ENCODE data around the gene DEUP1. TPM values are rescaled to one million over a fixed set of nuclear protein-coding genes. Genes with fewer than 3 reads are reported as not detected.

The DEUP1 gene
- total RNA-seq, 6 donors from 2014 or later, result 1.0 to 3.1 TPM; not detected in 4

GRCh38 chr11:93396316-93396715 is 65.8 kb downstream of the DEUP1 start:
- 70 to 76% methylated on average over 3 of the region's 3 CpGs for WGBS, 2 donors
- ATAC-seq (ENCODE audit: low FRiP score in 2 of 2), result no peak
- H3K27me3 ChIP-seq, result no peaks in the 10 kb centered on the region
- no peaks in the 10 kb centered on the region for H3K36me3 ChIP-seq
- no peaks in the 10 kb centered on the region for H3K9me3 ChIP-seq
- H3K4me3 ChIP-seq, result no peak overlapping the region
- H3K27ac ChIP-seq, result no peak overlapping the region
- H3K4me1 ChIP-seq, result no peaks in the 10 kb centered on the region
- no peak for TF ChIP-seq POLR2AphosphoS5 (IDR thresholded peaks at IDR 0.05)
- TF ChIP-seq EP300 (IDR thresholded peaks at IDR 0.05), result no peak
- no peak for TF ChIP-seq POLR2A (IDR thresholded peaks at IDR 0.05)
- DNase-seq, result no peak

- Histone ChIP-seq H3K4me1 (no peaks in the 10 kb centered on the region), H3K9me3 (no peaks in the 10 kb centered on the region), H3K36me3 (no peaks in the 10 kb centered on the region), H3K27me3 (no peaks in the 10 kb centered on the region), H3K4me3 (no peak overlapping the region), H3K27ac (no peak overlapping the region)
- ATAC-seq (ENCODE audit: low FRiP score in 2 of 2) (no peak), DNase-seq (no peak)
- TF ChIP-seq POLR2AphosphoS5 (IDR thresholded peaks at IDR 0.05) (no peak), EP300 (IDR thresholded peaks at IDR 0.05) (no peak), CTCF (IDR thresholded peaks at IDR 0.05) (no peak), POLR2A (IDR thresholded peaks at IDR 0.05) (no peak)
- WGBS, 2 donors, result 82 to 88% methylated on average over 3 of the region's 3 CpGs
Observed at GRCh38 chr11:93403930-93404329, 73.4 kb downstream of the DEUP1 start.

GRCh38 chr11:93407777-93408401 is 77.3 kb downstream of the DEUP1 start:
- Histone ChIP-seq H3K4me3 (no peak overlapping the region), H3K27me3 (no peaks in the 10 kb centered on the region), H3K4me1 (no peaks in the 10 kb centered on the region), H3K36me3 (no peaks in the 10 kb centered on the region), H3K9me3 (no peaks in the 10 kb centered on the region), H3K27ac (no peak overlapping the region)
- no peak for DNase-seq
- TF ChIP-seq CTCF (IDR thresholded peaks at IDR 0.05) (no peak), EP300 (IDR thresholded peaks at IDR 0.05) (no peak), POLR2A (IDR thresholded peaks at IDR 0.05) (no peak), POLR2AphosphoS5 (IDR thresholded peaks at IDR 0.05) (no peak)
- 82 to 97% methylated on average over 2 of the region's 2 CpGs for WGBS, 2 donors
- no peak for ATAC-seq (ENCODE audit: low FRiP score in 2 of 2)

GRCh38 chr11:93410441-93410840 is 79.9 kb downstream of the DEUP1 start:
- no peak overlapping the region for H3K27ac ChIP-seq
- TF ChIP-seq POLR2A (IDR thresholded peaks at IDR 0.05), result no peak
- TF ChIP-seq CTCF (IDR thresholded peaks at IDR 0.05), result no peak
- TF ChIP-seq EP300 (IDR thresholded peaks at IDR 0.05), result no peak
- no peak for TF ChIP-seq POLR2AphosphoS5 (IDR thresholded peaks at IDR 0.05)
- no peaks in the 10 kb centered on the region for H3K9me3 ChIP-seq
- DNase-seq (no peak), ATAC-seq (ENCODE audit: low FRiP score in 2 of 2) (no peak)
- no peak overlapping the region for H3K4me3 ChIP-seq
- 72 to 78% methylated on average over 3 of the region's 3 CpGs for WGBS, 2 donors
- H3K36me3 ChIP-seq, result no peaks in the 10 kb centered on the region
- no peaks in the 10 kb centered on the region for H3K27me3 ChIP-seq
- no peaks in the 10 kb centered on the region for H3K4me1 ChIP-seq

GRCh38 chr11:93411705-93412104 is 81.2 kb downstream of the DEUP1 start:
- Histone ChIP-seq H3K27me3 (no peaks in the 10 kb centered on the region), H3K4me3 (no peak overlapping the region), H3K9me3 (no peaks in the 10 kb centered on the region), H3K36me3 (no peaks in the 10 kb centered on the region), H3K27ac (no peak overlapping the region), H3K4me1 (no peaks in the 10 kb centered on the region)
- TF ChIP-seq EP300 (IDR thresholded peaks at IDR 0.05) (no peak), POLR2A (IDR thresholded peaks at IDR 0.05) (no peak), CTCF (IDR thresholded peaks at IDR 0.05) (no peak), POLR2AphosphoS5 (IDR thresholded peaks at IDR 0.05) (no peak)
- DNase-seq, result no peak
- no peak for ATAC-seq (ENCODE audit: low FRiP score in 2 of 2)
